Endodermal cell (in vitro differentiated cells): ENCODE results near the gene GIT1. TPM values are rescaled to one million over a fixed set of nuclear protein-coding genes. Genes with fewer than 3 reads are reported as not detected.

ENCODE experiments used
- DNase-seq: peaks from one replicate; pipeline ENCODE4 v3.0.0-alpha.2; 2017
- H3K27ac ChIP-seq: 2 replicates; pipeline ENCODE4 v1.5.1; 2013; ENCODE audit warnings: mild to moderate bottlenecking, low read depth, low read length, moderate library complexity
- H3K27me3 ChIP-seq: 2 replicates; pipeline ENCODE4 v1.6.1; 2013; ENCODE audit warnings: mild to moderate bottlenecking, low read length, moderate library complexity; ENCODE audit not compliant: insufficient read depth, control insufficient read depth, poor library complexity, severe bottlenecking
- H3K36me3 ChIP-seq: 2 replicates; pipeline ENCODE4 v1.7.0; 2013; ENCODE audit warnings: mild to moderate bottlenecking, low read length, moderate library complexity; ENCODE audit not compliant: control insufficient read depth, insufficient read depth
- H3K4me1 ChIP-seq: one replicate; pipeline ENCODE4 v1.7.0; 2013; ENCODE audit warnings: low read length; ENCODE audit not compliant: control insufficient read depth, insufficient read depth
- H3K4me3 ChIP-seq: 2 replicates; pipeline ENCODE4 v1.5.1; 2013; ENCODE audit warnings: mild to moderate bottlenecking, low read length, moderate library complexity
- H3K9ac ChIP-seq: 2 replicates; pipeline ENCODE4 v1.6.1; 2013; ENCODE audit warnings: mild to moderate bottlenecking, low read length, moderate library complexity; ENCODE audit not compliant: poor library complexity, severe bottlenecking; ENCODE audit errors: extremely low read depth
- H3K9me3 ChIP-seq: 2 replicates; pipeline ENCODE4 v1.6.1; 2013; ENCODE audit warnings: mild to moderate bottlenecking, low read length, moderate library complexity; ENCODE audit not compliant: control insufficient read depth
- H3K27ac Mint-ChIP-seq: 2 replicates; pipeline ENCODE4 v1.8.0; 2020; ENCODE audit warnings: mixed read lengths
- H3K27me3 Mint-ChIP-seq: 2 replicates; pipeline ENCODE4 v1.8.0; 2021; ENCODE audit warnings: mild to moderate bottlenecking, mixed read lengths; ENCODE audit not compliant: insufficient read depth
- H3K36me3 Mint-ChIP-seq: 2 replicates; pipeline ENCODE4 v1.8.0; 2020; ENCODE audit warnings: low read depth, mixed read lengths
- H3K4me1 Mint-ChIP-seq: 2 replicates; pipeline ENCODE4 v1.8.0; 2020; ENCODE audit warnings: mixed read lengths
- H3K4me3 Mint-ChIP-seq: 2 replicates; pipeline ENCODE4 v1.8.0; 2020; ENCODE audit warnings: mild to moderate bottlenecking, moderate library complexity, mixed read lengths
- H3K9me3 Mint-ChIP-seq: 2 replicates; pipeline ENCODE4 v1.8.0; 2020; ENCODE audit warnings: mild to moderate bottlenecking, mixed read lengths
- CTCF ChIP-seq: fragments of 200-600 bp; sonication (generic); conservative IDR thresholded peaks from 2 replicates; pipeline ENCODE4 v1.5.0; 2021; ENCODE audit warnings: antibody characterized with exemption, mild to moderate bottlenecking
- WGBS, 2 experiments: methylation state at CpG; one replicate each; pipeline versions ENCODE4 v1.1.5 to v1.1.7; 2013; ENCODE audit warnings: missing lambda C conversion rate in 2 of 2, mixed read lengths in 1 of 2; ENCODE audit not compliant: insufficient coverage in 1 of 2, insufficient read length in 1 of 2; 5-methylcytosine and 5-hydroxymethylcytosine counted together
- total RNA-seq, 2 donors: library from RNA; stranded (reverse); fragmentation: NEBNext Ultra II Directional in 1 of 2; extraction: Animal tissue kit (Norgen Biotek cat#: 25700) in 1 of 2; gene quantifications; 2 replicates in 1 of 2; 3 replicates in 1 of 2; pipeline ENCODE4 v1.2.1, GENCODE V29; 2021

Gene GIT1
- total RNA-seq, 2 donors from 2014 or later, result 45.0 to 61.8 TPM

GRCh38 chr17:29565643-29566472, 23.6 kb downstream of the GIT1 start:
- DNase-seq, result peak; percentile 93
- Histone ChIP-seq H3K4me1 (no peaks in the 10 kb centered on the region), H3K9ac (no peak overlapping the region), H3K27ac (no peak overlapping the region), H3K4me3 (peak overlapping the region; percentile 51), H3K9me3 (no peaks in the 10 kb centered on the region), H3K36me3 (no peaks in the 10 kb centered on the region), H3K27me3 (peaks cover 55% of the 10 kb centered on the region)
- TF ChIP-seq CTCF, result peak; percentile 58
- H3K27ac Mint-ChIP-seq, result no peak overlapping the region
- peaks cover 10% of the 10 kb centered on the region for H3K4me1 Mint-ChIP-seq
- peaks cover 62% of the 10 kb centered on the region for H3K27me3 Mint-ChIP-seq
- WGBS, 2 experiments, result 13 to 15% methylated on average over 48 to 55 of the region's 55 CpGs
- H3K36me3 Mint-ChIP-seq, result no peaks in the 10 kb centered on the region
- H3K4me3 Mint-ChIP-seq, result peak overlapping the region; percentile 68
- H3K9me3 Mint-ChIP-seq, result no peaks in the 10 kb centered on the region

GRCh38 chr17:29563816-29564215, 25.6 kb downstream of the GIT1 start:
- no peaks in the 10 kb centered on the region for H3K4me1 ChIP-seq
- H3K36me3 Mint-ChIP-seq, result no peaks in the 10 kb centered on the region
- DNase-seq, result peak; percentile 34
- no peak overlapping the region for H3K4me3 ChIP-seq
- H3K27ac Mint-ChIP-seq, result no peak overlapping the region
- H3K4me1 Mint-ChIP-seq, result peaks cover 6% of the 10 kb centered on the region
- H3K9ac ChIP-seq, result no peak overlapping the region
- H3K27me3 ChIP-seq, result peaks cover 55% of the 10 kb centered on the region
- H3K4me3 Mint-ChIP-seq, result no peak overlapping the region
- 88 to 100% methylated on average over 1 of the region's 3 CpGs for WGBS, 2 experiments
- no peak overlapping the region for H3K27ac ChIP-seq
- no peak for TF ChIP-seq CTCF
- no peaks in the 10 kb centered on the region for H3K36me3 ChIP-seq
- H3K27me3 Mint-ChIP-seq, result peaks cover 58% of the 10 kb centered on the region
- H3K9me3 ChIP-seq, result no peaks in the 10 kb centered on the region
- no peaks in the 10 kb centered on the region for H3K9me3 Mint-ChIP-seq

- Histone ChIP-seq H3K4me1 (no peaks in the 10 kb centered on the region), H3K27ac (no peak overlapping the region), H3K9ac (no peak overlapping the region), H3K9me3 (no peaks in the 10 kb centered on the region), H3K36me3 (no peaks in the 10 kb centered on the region), H3K27me3 (peaks cover 52% of the 10 kb centered on the region), H3K4me3 (no peak overlapping the region)
- H3K36me3 Mint-ChIP-seq, result no peaks in the 10 kb centered on the region
- peaks cover 6% of the 10 kb centered on the region for H3K4me1 Mint-ChIP-seq
- H3K9me3 Mint-ChIP-seq, result no peaks in the 10 kb centered on the region
- 90 to 94% methylated on average over 13 to 18 of the region's 18 CpGs for WGBS, 2 experiments
- TF ChIP-seq CTCF, result no peak
- H3K4me3 Mint-ChIP-seq, result no peak overlapping the region
- peak; percentile 42 for DNase-seq
- no peak overlapping the region for H3K27ac Mint-ChIP-seq
- peaks cover 55% of the 10 kb centered on the region for H3K27me3 Mint-ChIP-seq
Measured at GRCh38 chr17:29562615-29563014, 26.8 kb downstream of the GIT1 start.
